ENCODE results near the gene ZMYND8. TPM values are rescaled to one million over a fixed set of nuclear protein-coding genes. Genes with fewer than 3 reads are reported as not detected.
"Not testable (repeated sequence)": the region's sequence is repeated elsewhere in the genome, so short reads cannot be mapped to it uniquely, and the experiment has no call there.

ZMYND8 gene
- total and polyA plus RNA-seq, 2 of the 4 experiments (the other 2 are of a cell fraction), result 24.0 to 28.2 TPM

GRCh38 chr20:47366301-47366700 lies 9.8 kb upstream of the ZMYND8 start:
- H3K56ac ChIP-seq (ENCODE audit: extremely low read depth, insufficient read depth, low read length); H2BK120ac ChIP-seq (ENCODE audit: low read depth, low read length); H3K23ac ChIP-seq (ENCODE audit: low read depth, low read length); H3K4me2 ChIP-seq (ENCODE audit: low read depth, low read length); H3K79me1 ChIP-seq (ENCODE audit: low read depth in 1 of 2, low read length in 2 of 2); H4K5ac ChIP-seq (ENCODE audit: low read depth, low read length); H3K27me3 ChIP-seq (ENCODE audit: control insufficient read depth, insufficient read depth, low read length); H3K4ac ChIP-seq (ENCODE audit: low read depth, low read length); H3K9ac ChIP-seq (ENCODE audit: low read depth, low read length); H3K4me1 ChIP-seq (ENCODE audit: control insufficient read depth, insufficient read depth, low read length); H2BK15ac ChIP-seq (ENCODE audit: low read depth, low read length); H3K27ac ChIP-seq (ENCODE audit: insufficient read depth, low read length); DNase-seq; intact Hi-C loops (cut with micrococcal nuclease); H3K9me1 ChIP-seq (ENCODE audit: insufficient read depth, low read length); H3K36me3 ChIP-seq (ENCODE audit: control insufficient read depth, insufficient read depth, low read length); H4K91ac ChIP-seq (ENCODE audit: insufficient read depth, low read depth, low read length); H4K8ac ChIP-seq (ENCODE audit: low read depth in 2 of 2, low read length in 2 of 2); H4K20me1 ChIP-seq (ENCODE audit: insufficient read depth, low read length); H2AK9ac ChIP-seq (replicated peaks; ENCODE audit: low read depth, low read length, poor library complexity); BruUV-seq (replicated peaks); H3K9me3 ChIP-seq (ENCODE audit: control insufficient read depth, insufficient read depth, low read length); ATAC-seq (ENCODE audit: low read depth); H2AFZ ChIP-seq (replicated peaks; ENCODE audit: low read length, poor library complexity); H3K18ac ChIP-seq (ENCODE audit: low read depth, low read length); H2BK5ac ChIP-seq (ENCODE audit: low read depth, low read length, poor library complexity, severe bottlenecking); H2BK20ac ChIP-seq (ENCODE audit: low read depth, low read length); H3K14ac ChIP-seq (replicated peaks; ENCODE audit: low read depth, low read length); in situ Hi-C loops (cut with MboI; ENCODE audit: low sequenced_read_pairs); H2AK5ac ChIP-seq (ENCODE audit: low read depth, low read length); H3K4me3 ChIP-seq (ENCODE audit: insufficient read depth, low read depth, low read length); dilution Hi-C loops (cut with HindIII; ENCODE audit: low sequenced_read_pairs, unreplicated experiment): not testable (repeated sequence)
- ChIA-PET POLR2A (ENCODE audit: unreplicated experiment) (interaction anchor here (0.5 kb wide), 1 partner anchor 59 kb away, joined by 3 read pairs; no protein-coding TSS in a partner anchor), CTCF (interaction anchor here (1.0 kb wide), 1 partner anchor 13 kb away, joined by 3 read pairs; no protein-coding TSS in a partner anchor)
- WGBS, 2 experiments (ENCODE audit: extremely low coverage in 2 of 2, insufficient read length in 1 of 2), result 96% methylated on average over 4 of the region's 11 CpGs; no CpG with 5 or more reads in 1 of the 2 experiments

Data from IMR-90 (cell line).